Measurements from ENCODE around the gene C11orf21. TPM values are rescaled to one million over a fixed set of nuclear protein-coding genes. Genes with fewer than 3 reads are reported as not detected.

Gene C11orf21
- total and polyA plus RNA-seq, 2 of the 8 experiments (the other 6 are each of a cell fraction or from before 2014, with no cell fraction given): not detected

- TF ChIP-seq CBX5 (IDR thresholded peaks at IDR 0.05; ENCODE audit: low read depth, low read length) (no peak), E2F6 (IDR thresholded peaks at IDR 0.05) (no peak), RAD21 (IDR thresholded peaks at IDR 0.05 in 1 of 2, conservative IDR thresholded peaks at IDR 0.05 in 1 of 2; ENCODE audit: low read depth in 2 of 2, low read length in 2 of 2) (no peak), SUZ12 (IDR thresholded peaks at IDR 0.05; ENCODE audit: low read length) (no peak), ATF3 (IDR thresholded peaks at IDR 0.05; ENCODE audit: insufficient read depth, low read depth, low read length) (no peak), SP4 (IDR thresholded peaks at IDR 0.05; ENCODE audit: low read length) (no peak), YY1 (IDR thresholded peaks at IDR 0.05; ENCODE audit: low read depth, low read length) (no peak), POU5F1 (IDR thresholded peaks at IDR 0.05; ENCODE audit: low read depth, low read length) (no peak), SP2 (IDR thresholded peaks at IDR 0.05; ENCODE audit: low read length) (no peak)
Measured at GRCh38 chr11:2346586-2347307, 45.0 kb upstream of the C11orf21 start (continued).

Data from H1 (cell line).